Ovary (tissue), 9 donors: ENCODE data around the gene ISX. TPM values are rescaled to one million over a fixed set of nuclear protein-coding genes. Genes with fewer than 3 reads are reported as not detected.

ENCODE experiments used
- DNase-seq, 5 donors: peaks; one replicate each; pipeline ENCODE4 v3.0.0-alpha.2; 2019 to 2020
- H3K27ac ChIP-seq, 2 donors: fragments of 200-600 bp; one replicate each; pipeline versions ENCODE4 v1.5.1 to v1.8.0; 2019 to 2022
- H3K27me3 ChIP-seq: fragments of 200-600 bp; one replicate; pipeline ENCODE4 v1.8.0; 2022
- H3K36me3 ChIP-seq: fragments of 200-600 bp; sonication (generic); one replicate; pipeline ENCODE4 v1.5.1; 2019
- H3K4me1 ChIP-seq: one replicate; pipeline ENCODE4 v1.8.1; 2013; ENCODE audit warnings: mild to moderate bottlenecking, moderate library complexity; ENCODE audit not compliant: insufficient read depth
- H3K4me3 ChIP-seq: fragments of 200-600 bp; sonication (generic); one replicate; pipeline ENCODE4 v1.5.1; 2017
- H3K9me3 ChIP-seq, 2 donors: fragments of 200-600 bp in 1 of 2; sonication (generic) in 1 of 2; one replicate each; pipeline versions ENCODE4 v1.5.1 to v1.8.1; 2013 to 2019; ENCODE audit warnings: mild to moderate bottlenecking in 1 of 2, moderate library complexity in 1 of 2
- CTCF ChIP-seq, 3 donors: fragments of 450-650 bp in 2 of 3; fragments of 200-600 bp in 1 of 3; IDR thresholded peaks; one replicate each; pipeline versions ENCODE4 v1.5.1 to v1.8.0; 2016 to 2022; ENCODE audit warnings: antibody characterized with exemption in 3 of 3, mild to moderate bottlenecking in 1 of 3
- EP300 ChIP-seq: sonication (generic); formaldehyde crosslinking; IDR thresholded peaks from one replicate; pipeline ENCODE4 v1.6.1; 2017; ENCODE audit warnings: antibody characterized with exemption
- POLR2A ChIP-seq: fragments of 450-650 bp; IDR thresholded peaks from one replicate; pipeline ENCODE4 v1.6.1; 2017; ENCODE audit warnings: antibody characterized with exemption, mild to moderate bottlenecking, moderate library complexity
- WGBS, 3 donors: extraction: QIAGEN DNeasy Blood & Tissue Kit in 1 of 3; methylation state at CpG; one replicate each; pipeline versions ENCODE4 v1.1.5 to v1.1.7; 2013 to 2017; 5-methylcytosine and 5-hydroxymethylcytosine counted together
- intact Hi-C, 4 donors: fragments of 100-400 bp; cut with DNase I; formaldehyde crosslinking; loops; one replicate each; pipeline versions ENCODE4 v1.11.0 to v1.15.1; 2022 to 2023
- polyA plus RNA-seq, 2 donors: library from polyadenylated mRNA; stranded (reverse); fragments of 200-250 nt in 1 of 2; fragments of 350-450 nt in 1 of 2; fragmentation: Illumina TruSeq in 1 of 2; extraction: RNeasy Lipid Tissue Mini Kit (QIAGEN cat#74804) in 1 of 2; gene quantifications; one replicate each; pipeline ENCODE4 v1.2.3, GENCODE V29; 2013 to 2014
- total RNA-seq, 7 donors: library from RNA; depleted of rRNA in 2 of 7; stranded (reverse); fragments of >200 nt in 2 of 7; fragmentation: NEBNext Ultra II Directional in 3 of 7; extraction: Animal tissue kit (Norgen Biotek cat#: 25700) in 3 of 7; gene quantifications; one replicate each; pipeline versions ENCODE4 v1.1.0 to v1.2.4, GENCODE V29; 2016 to 2023
- donor health status: DM: no; HTN: no; CAD: no; lungs with moderate emphysema.
- donor health status: DM: no; HTN: no; CAD: no.
- donor health status: Bipolar disorder and iron deficiency.
- donor health status: DM: yes; HTN: yes; CAD: no.
- donor health status: DM: no; HTN: no; CAD: no.
- donor health status: DM: yes; HTN: yes; CAD: no.

ISX gene
- total and polyA plus RNA-seq, 9 donors, result 0.12 TPM; not detected in 8

GRCh38 chr22:35043252-35043933 is 22.6 kb upstream of the ISX start:
- H3K4me3 ChIP-seq, result no peak overlapping the region
- no peaks in the 10 kb centered on the region for H3K36me3 ChIP-seq
- no peaks in the 10 kb centered on the region for H3K27me3 ChIP-seq
- TF ChIP-seq EP300 (no peak), CTCF (IDR thresholded peaks at IDR 0.05) (no peak), POLR2A (no peak)
- H3K27ac ChIP-seq, result no peak overlapping the region
- H3K9me3 ChIP-seq, result no peaks in the 10 kb centered on the region
- DNase-seq, result no peak
- H3K4me1 ChIP-seq, result no peaks in the 10 kb centered on the region
- WGBS, 3 donors, result 69 to 78% (median 73%) methylated on average over 6 of the region's 6 CpGs
- intact Hi-C loops, result no loop called here

- Histone ChIP-seq H3K27me3 (no peaks in the 10 kb centered on the region), H3K4me3 (no peak overlapping the region), H3K4me1 (no peaks in the 10 kb centered on the region), H3K9me3 (no peaks in the 10 kb centered on the region), H3K27ac (no peak overlapping the region), H3K36me3 (no peaks in the 10 kb centered on the region)
- 48 to 91% (median 78%) methylated on average over 2 of the region's 2 CpGs for WGBS, 3 donors
- no peak for TF ChIP-seq EP300
- TF ChIP-seq POLR2A, result no peak
- no peak for TF ChIP-seq CTCF (IDR thresholded peaks at IDR 0.05)
- no peak for DNase-seq
- intact Hi-C loops, result no loop called here
Measured at GRCh38 chr22:35043934-35044319, 22.0 kb upstream of the ISX start.

- no peaks in the 10 kb centered on the region for H3K27me3 ChIP-seq
- H3K36me3 ChIP-seq, result no peaks in the 10 kb centered on the region
- intact Hi-C loops, result no loop called here
- 65 to 80% (median 65%) methylated on average over 5 of the region's 5 CpGs for WGBS, 3 donors
- no peaks in the 10 kb centered on the region for H3K4me1 ChIP-seq
- no peak for DNase-seq
- H3K27ac ChIP-seq, result no peak overlapping the region
- H3K9me3 ChIP-seq, result no peaks in the 10 kb centered on the region
- no peak for TF ChIP-seq CTCF (IDR thresholded peaks at IDR 0.05)
- no peak for TF ChIP-seq EP300
- no peak for TF ChIP-seq POLR2A
- H3K4me3 ChIP-seq, result no peak overlapping the region
Measured at GRCh38 chr22:35044607-35045390, 21.2 kb upstream of the ISX start.

- no peak overlapping the region for H3K4me3 ChIP-seq
- no peaks in the 10 kb centered on the region for H3K4me1 ChIP-seq
- WGBS, 3 donors, result 25 to 52% (median 31%) methylated on average over 9 of the region's 9 CpGs
- intact Hi-C loops, result no loop called here
- H3K27ac ChIP-seq, result no peak overlapping the region
- DNase-seq, result no peak
- H3K27me3 ChIP-seq, result no peaks in the 10 kb centered on the region
- no peak for TF ChIP-seq CTCF (IDR thresholded peaks at IDR 0.05)
- no peak for TF ChIP-seq POLR2A
- TF ChIP-seq EP300, result no peak
- H3K36me3 ChIP-seq, result no peaks in the 10 kb centered on the region
- H3K9me3 ChIP-seq, result no peaks in the 10 kb centered on the region
Measured at GRCh38 chr22:35045451-35045850, 20.5 kb upstream of the ISX start.
